GM18951 (cell line): Measurements from ENCODE around the gene C2CD3.
"Not testable (repeated sequence)": the region's sequence is repeated elsewhere in the genome, so short reads cannot be mapped to it uniquely, and the experiment has no call there.

Experiments
- POLR2A ChIP-seq: IDR thresholded peaks from 4 replicates; pipeline ENCODE4 v1.6.1; 2011; ENCODE audit warnings: mild to moderate bottlenecking; ENCODE audit not compliant: insufficient read length, insufficient read depth; ENCODE audit errors: extremely low read depth
- in situ Hi-C: fragments of 300-500 bp; cut with MboI; formaldehyde crosslinking; loops from one replicate; pipeline ENCODE4 v1.12.0; 2022; ENCODE audit warnings: low sequenced_read_pairs, mixed read lengths, inconsistent platforms; ENCODE audit not compliant: unreplicated experiment

C2CD3 gene

DNA sequence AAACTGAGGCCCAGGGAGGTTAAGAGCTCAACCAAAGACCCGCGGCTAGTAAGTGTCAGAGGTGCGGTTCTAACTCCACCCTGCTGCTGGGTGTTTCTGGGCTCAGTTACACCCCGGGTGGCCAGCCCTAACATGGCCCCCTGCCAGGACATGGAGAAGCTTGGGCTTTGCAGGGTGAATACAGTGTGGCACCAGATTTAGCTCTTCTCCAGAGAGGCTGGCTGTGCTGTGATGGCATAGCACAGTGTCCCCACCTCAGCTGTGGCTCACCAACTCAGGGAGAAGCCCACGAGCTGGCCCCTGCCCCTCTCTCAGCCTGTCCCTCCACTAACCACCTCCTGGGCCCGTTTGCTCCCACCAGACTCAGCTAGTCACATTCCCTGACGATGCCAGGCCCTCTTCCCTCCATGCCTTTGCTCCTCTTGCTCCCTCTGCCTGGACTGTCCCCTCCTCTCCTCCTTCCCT lies 168.9 kb downstream of the C2CD3 start:
- no peak for TF ChIP-seq POLR2A
- in situ Hi-C loops = no loop called here

DNA sequence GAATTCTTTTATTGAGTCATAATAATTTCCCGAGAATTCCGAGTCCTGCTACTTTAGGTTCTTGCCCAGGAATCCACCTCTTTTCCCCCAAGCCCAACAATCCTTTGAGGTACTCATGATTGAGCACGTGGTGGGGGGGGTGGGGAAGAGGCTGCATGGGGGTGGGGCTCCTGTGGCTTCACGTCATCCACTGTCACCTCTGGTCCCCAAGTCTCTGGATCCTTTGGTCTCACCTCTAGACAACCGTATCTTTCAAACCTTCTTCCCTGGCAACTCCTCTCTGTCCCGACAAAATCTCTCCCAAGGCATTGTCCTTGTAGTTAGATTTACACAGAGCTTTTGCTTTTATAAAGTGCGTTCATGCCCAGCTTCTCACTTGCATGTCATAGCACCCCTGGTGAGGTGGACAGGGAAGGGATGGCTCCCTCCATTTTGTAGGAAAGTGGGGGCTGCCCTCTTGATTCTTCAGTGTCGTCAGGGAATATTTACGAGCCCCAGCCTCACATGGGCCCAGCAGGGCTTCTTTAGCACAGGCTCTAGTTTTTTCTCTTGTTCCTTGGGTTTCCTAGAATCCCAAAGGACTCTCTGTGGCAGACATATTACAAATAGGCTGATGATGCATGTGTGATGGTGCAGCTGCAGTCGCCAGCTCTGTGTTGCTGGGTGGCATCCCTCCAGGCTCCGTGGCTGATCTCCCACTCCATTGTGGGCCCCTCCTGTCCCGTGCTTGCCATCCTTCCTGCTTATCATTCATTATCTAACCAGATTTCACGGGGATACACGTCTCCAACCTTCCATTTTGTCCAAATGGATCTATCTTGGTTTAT lies 170.3 kb downstream of the C2CD3 start:
- in situ Hi-C loops = no loop called here
- no peak for TF ChIP-seq POLR2A

GRCh38 chr11:73999581-74000306 lies 171.1 kb downstream of the C2CD3 start:
- TF ChIP-seq POLR2A = no peak

DNA sequence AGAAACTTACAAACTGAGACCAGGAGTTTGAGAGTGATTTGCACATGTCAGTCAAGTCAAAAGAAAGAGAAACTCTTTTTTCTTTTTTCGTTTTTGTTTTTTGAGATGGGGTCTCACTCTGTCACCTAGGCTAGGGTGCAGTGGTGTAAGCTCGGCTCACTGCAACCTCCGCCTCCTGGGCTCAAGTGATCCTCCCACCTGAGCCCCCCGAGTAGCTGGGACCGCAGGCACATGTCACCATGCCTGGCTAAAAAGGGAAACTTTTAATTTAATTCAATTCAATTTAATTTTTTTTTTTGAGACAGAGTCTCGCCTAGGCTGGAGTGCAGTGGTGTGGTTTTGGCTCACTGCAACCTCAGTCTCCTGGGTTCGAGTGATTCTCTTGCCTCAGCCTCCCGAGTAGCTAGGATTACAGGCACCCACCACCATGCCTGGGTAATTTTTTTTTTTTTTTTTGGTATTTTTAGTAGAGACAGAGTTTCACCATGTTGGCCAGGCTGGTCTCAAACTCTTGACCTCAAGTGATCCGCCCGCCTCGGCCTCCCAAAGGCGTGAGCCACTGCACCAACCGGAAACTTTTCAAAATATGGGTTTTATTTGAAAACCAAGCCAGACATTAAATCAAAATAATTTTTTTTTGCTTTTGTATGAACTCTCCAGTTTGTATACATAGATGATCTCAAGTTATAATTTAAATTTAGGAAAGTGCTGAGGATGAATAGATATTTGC lies 171.8 kb downstream of the C2CD3 start:
- in situ Hi-C loops = no loop called here
- no peak for TF ChIP-seq POLR2A

More at GRCh38 chr11:73999581-74000306, 171.1 kb downstream of the C2CD3 start:
- in situ Hi-C loops = no loop called here

- in situ Hi-C loops = no loop called here
- no peak for TF ChIP-seq POLR2A
Observed at GRCh38 chr11:73997120-73997770, 173.6 kb downstream of the C2CD3 start.

DNA sequence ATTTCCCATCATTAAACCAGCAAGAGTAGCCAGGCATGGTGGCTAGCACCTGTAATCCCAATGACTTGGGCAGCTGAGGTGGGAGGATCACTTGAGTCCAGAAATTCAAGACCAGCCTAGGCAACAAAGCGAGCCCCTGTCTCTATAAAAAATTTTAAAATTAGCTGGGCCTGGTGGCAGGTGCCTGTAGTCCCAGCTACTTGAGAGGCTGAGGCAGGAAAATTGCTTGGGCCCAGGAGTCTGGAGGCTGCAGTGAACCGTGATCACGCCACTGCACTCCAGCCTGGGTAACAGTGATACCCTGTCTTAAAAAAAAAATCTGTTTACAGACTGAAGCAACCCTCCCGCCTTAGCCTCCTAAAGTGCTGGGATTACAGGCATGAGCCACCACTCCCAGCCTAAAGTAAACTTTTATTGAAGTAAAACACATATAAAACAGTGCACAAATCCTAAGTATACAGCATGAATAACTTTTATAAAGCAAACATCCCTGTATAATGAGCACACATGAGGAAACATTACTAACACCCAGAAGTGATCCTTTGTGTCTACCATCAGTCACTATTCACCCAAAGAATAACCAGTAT lies 174.5 kb downstream of the C2CD3 start:
- in situ Hi-C loops = no loop called here
- TF ChIP-seq POLR2A = no peak

DNA sequence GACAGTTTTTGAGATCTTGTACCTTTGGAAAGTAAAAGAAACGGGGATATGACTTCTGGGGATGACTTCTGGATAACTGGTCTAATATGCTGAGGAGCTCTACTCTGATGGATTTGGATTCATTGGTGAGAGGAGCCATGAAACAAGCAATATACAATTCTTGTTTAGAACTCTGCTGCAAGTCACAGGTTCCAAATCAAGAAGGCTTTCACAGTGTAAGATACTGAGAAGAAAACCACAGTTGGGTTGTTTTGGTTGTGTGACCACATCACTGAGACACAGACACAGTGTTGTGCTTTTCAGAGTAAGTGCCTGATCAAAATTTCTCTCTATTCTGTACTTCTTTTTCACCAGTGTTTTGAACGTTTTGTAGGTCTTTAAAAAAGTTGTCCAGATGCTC lies 175.1 kb downstream of the C2CD3 start:
- in situ Hi-C loops = no loop called here
- no peak for TF ChIP-seq POLR2A

GRCh38 chr11:73995247-73995646 lies 175.6 kb downstream of the C2CD3 start:
- TF ChIP-seq POLR2A = no peak
- in situ Hi-C loops = no loop called here

DNA sequence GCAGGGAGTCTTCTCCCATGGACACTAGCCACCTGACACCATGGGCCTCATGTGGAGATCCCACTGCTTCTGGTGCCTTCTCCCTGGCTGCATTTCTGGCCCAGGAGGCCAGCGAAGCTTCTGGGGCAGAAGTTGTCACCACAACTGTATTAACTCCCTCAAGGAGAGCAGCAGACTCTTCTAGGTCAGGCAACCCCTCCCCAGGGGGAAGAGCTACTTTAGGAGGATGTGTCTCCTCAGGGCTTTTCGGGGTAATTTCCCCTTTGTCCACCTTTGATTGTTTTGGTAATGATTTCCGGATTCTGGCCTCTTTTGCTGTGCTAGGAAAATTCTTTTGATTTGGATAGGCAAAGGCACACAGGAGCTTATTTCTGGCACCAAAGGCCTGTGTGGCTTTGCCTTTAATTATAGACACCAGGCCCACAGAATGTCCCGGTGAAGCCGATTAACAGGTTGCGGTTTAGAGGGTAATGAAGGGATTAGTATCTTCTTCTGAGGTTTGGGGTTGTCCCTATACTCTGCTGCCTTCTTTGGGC lies 179.3 kb downstream of the C2CD3 start:
- in situ Hi-C loops = no loop called here
- TF ChIP-seq POLR2A = no peak

DNA sequence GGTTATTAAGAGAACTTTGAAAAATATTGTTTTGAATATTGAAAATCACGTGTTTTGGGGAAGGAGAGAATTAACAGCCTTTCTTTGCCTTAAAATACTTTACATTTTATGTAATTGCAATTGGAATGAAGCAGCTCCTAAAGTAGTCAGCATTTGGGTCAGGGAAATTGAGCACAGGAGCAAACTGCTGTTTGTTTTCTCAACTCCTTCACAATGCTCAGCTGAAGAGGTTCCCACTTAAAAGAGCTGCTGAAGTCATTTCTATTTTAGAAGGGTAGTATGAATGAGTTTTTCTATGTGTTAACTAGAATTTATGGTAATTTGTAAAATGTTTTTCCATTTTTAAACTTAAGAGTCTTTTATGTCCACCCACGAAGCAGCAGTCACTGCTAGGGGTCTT lies 180.1 kb downstream of the C2CD3 start:
- in situ Hi-C loops = no loop called here
- TF ChIP-seq POLR2A = no peak

DNA sequence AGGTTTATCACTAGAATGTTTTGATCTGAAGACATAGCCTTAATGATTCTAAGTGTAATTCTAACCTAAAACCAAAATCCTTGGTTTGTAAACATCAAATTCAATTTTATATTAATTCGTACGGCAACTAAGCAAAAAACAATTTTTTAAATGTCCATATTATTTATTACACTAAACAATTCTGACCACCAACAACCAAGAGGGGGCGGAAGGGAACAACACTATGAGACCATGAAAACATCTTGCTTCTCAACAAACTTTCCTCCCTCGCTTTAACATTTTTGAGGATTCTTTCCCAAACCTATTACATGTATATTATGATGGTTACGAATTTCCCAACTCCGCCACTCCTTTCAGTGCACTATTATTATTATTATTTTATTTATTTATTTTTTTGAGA lies 181.6 kb downstream of the C2CD3 start:
- TF ChIP-seq POLR2A = no peak
- in situ Hi-C loops = no loop called here

DNA sequence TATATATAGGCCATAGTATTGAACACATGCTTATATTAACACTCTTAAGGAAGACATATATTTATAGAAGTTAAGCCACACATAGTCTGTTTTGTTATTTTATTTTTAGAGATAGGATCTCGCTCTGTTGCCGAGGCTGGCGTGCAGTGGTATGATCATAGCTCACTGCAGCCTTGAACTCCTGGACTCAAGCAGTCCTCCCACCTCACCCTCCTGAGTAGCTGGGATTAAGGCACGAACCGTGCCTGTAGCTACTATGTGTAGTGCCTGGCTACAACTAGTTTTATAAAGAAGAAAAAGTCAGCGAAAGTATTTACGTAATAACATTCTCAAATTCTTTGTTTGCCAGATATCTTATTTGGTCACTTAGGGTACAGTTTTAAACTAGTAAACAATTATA lies 182.6 kb downstream of the C2CD3 start:
- in situ Hi-C loops = no loop called here

DNA sequence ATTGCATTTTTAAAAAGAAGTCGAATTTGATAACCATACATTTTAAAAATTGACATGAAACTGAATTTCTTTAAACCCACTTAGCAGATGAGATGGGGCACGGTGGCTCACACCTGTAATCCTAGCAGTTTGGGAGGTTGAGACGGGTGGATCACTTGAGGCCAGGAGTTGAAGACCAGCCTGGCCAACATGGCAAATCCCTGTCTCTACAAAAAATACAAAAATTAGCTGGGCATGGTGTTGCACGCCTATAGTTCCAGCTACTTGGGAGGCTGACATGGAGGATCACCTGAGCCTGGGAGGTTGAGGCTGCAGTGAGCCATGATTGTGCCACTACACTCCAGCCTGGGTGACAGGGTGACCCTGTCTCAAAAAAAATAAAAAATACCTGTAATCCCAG lies 185.1 kb downstream of the C2CD3 start:
- in situ Hi-C loops = not testable (repeated sequence)

More for the DNA sequence above, 182.6 kb downstream of the C2CD3 start:
- no peak for TF ChIP-seq POLR2A
